Measurements from ENCODE around the gene UBTD2. TPM values are rescaled to one million over a fixed set of nuclear protein-coding genes. Genes with fewer than 3 reads are reported as not detected.
A peak's percentile ranks its signal among the peaks of the same experiment; 100 is the strongest.

UBTD2 gene
- total and polyA plus RNA-seq, 2 donors (not counting 1 experiment from before 2014, with no cell fraction given), result 1.4 to 9.2 TPM

- Histone ChIP-seq H3K4me1 (ENCODE audit: control insufficient read depth in 2 of 2, insufficient read depth in 2 of 2, low read length in 2 of 2) (peaks cover 16 to 17% of the 10 kb centered on the region in 2 donors), H2AFZ (ENCODE audit: insufficient read depth, low read depth, low read length, poor library complexity, severe bottlenecking) (peak overlapping the region; percentile 96), H3K4me2 (replicated peaks; ENCODE audit: low read depth, low read length, poor library complexity, severe bottlenecking) (peak overlapping the region; percentile 98), H3K9me3 (ENCODE audit: control extremely low read depth in 1 of 3, control insufficient read depth in 2 of 3, insufficient read depth in 1 of 3, low read length in 2 of 3) (no peaks in the 10 kb centered on the region), H4K20me1 (ENCODE audit: control insufficient read depth, insufficient read depth, low read length, poor library complexity, severe bottlenecking) (peaks cover 9% of the 10 kb centered on the region), H3K9ac (ENCODE audit: low read length) (peak overlapping the region; percentile 87), H3K27me3 (replicated peaks in 1 of 4; ENCODE audit: control extremely low read depth in 1 of 4, control insufficient read depth in 3 of 4, insufficient read depth in 4 of 4, low read length in 3 of 4) (no peaks in the 10 kb centered on the region), H3K79me2 (ENCODE audit: control insufficient read depth, insufficient read depth, low read length) (peaks cover 43% of the 10 kb centered on the region), H3K4me3 (ENCODE audit: control extremely low read depth in 1 of 5, extremely low read depth in 1 of 5, insufficient read depth in 1 of 5, low read depth in 2 of 5, low read length in 4 of 5) (peak overlapping the region; percentile 38 to 87 (median 79)), H3K36me3 (replicated peaks in 1 of 2; ENCODE audit: control extremely low read depth in 1 of 2, control insufficient read depth in 1 of 2, extremely low read depth in 1 of 2, insufficient read depth in 2 of 2, low read length in 1 of 2) (no peaks in the 10 kb centered on the region), H3K27ac (ENCODE audit: low read length in 2 of 2) (peak overlapping the region in 1 of 2 donors; percentile 64)
- DNase-seq, result peak; percentile 88
- intact Hi-C loops (cut with micrococcal nuclease), result loop anchor here (1.0 to 5.0 kb wide), 5 partner anchors 9 to 773 kb away; partner anchors contain the start of genes CREBRF and STK10
- POLR2A ChIA-PET, result interaction anchor here (1.1 kb wide), 1 partner anchor 97 kb away, joined by 5 read pairs; no protein-coding TSS in a partner anchor
- Mint-ChIP-seq H3K27ac (peak overlapping the region; percentile 72), H3K9me3 (ENCODE audit: insufficient read depth) (no peaks in the 10 kb centered on the region), H3K27me3 (no peaks in the 10 kb centered on the region), H3K4me1 (peaks cover 20% of the 10 kb centered on the region), H3K4me3 (peak overlapping the region; percentile 93)
- WGBS (ENCODE audit: insufficient coverage), result under 1% methylated on average over 62 of the region's 79 CpGs
- TF ChIP-seq EZH2 (IDR thresholded peaks at IDR 0.05; ENCODE audit: borderline replicate concordance, insufficient read depth, low read depth, low read length, poor library complexity, severe bottlenecking), result no peak
- TF ChIP-seq, protein P1, sequence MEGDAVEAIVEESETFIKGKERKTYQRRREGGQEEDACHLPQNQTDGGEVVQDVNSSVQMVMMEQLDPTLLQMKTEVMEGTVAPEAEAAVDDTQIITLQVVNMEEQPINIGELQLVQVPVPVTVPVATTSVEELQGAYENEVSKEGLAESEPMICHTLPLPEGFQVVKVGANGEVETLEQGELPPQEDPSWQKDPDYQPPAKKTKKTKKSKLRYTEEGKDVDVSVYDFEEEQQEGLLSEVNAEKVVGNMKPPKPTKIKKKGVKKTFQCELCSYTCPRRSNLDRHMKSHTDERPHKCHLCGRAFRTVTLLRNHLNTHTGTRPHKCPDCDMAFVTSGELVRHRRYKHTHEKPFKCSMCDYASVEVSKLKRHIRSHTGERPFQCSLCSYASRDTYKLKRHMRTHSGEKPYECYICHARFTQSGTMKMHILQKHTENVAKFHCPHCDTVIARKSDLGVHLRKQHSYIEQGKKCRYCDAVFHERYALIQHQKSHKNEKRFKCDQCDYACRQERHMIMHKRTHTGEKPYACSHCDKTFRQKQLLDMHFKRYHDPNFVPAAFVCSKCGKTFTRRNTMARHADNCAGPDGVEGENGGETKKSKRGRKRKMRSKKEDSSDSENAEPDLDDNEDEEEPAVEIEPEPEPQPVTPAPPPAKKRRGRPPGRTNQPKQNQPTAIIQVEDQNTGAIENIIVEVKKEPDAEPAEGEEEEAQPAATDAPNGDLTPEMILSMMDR (IDR thresholded peaks at IDR 0.05), result no peak
- CTCF ChIA-PET, result interaction anchor here (0.6 to 2.6 kb wide), 7 partner anchors 8 to 372 kb away, joined by 3 to 17 read pairs (median 8); no protein-coding TSS in a partner anchor
- ATAC-seq (ENCODE audit: low read depth), result peak; percentile 90
Observed at GRCh38 chr5:172283862-172284610, 472 bp upstream of the UBTD2 start.

Data from B cell (primary cell).